Activated CD8-positive, alpha-beta T cell treated with anti-CD3 and anti-CD28 coated beads for 36 hours (primary cell): ENCODE data around the gene TRAPPC4. TPM values are rescaled to one million over a fixed set of nuclear protein-coding genes. Genes with fewer than 3 reads are reported as not detected.
A peak's percentile ranks its signal among the peaks of the same experiment; 100 is the strongest.
"Not testable (repeated sequence)": the region's sequence is repeated elsewhere in the genome, so short reads cannot be mapped to it uniquely, and the experiment has no call there.

Experiments
- ATAC-seq: fragments of 200-7000 bp; cut with Tn5 transposase; one replicate; pipeline ENCODE4 v1.10.0; 2021; ENCODE audit warnings: mild to moderate bottlenecking, moderate library complexity
- CTCF ChIA-PET: fragments of 350-600 bp; sonication (Branson Sonifier 250); formaldehyde crosslinking; loops from one replicate; lab custom pipeline; 2021; ENCODE audit warnings: antibody characterized with exemption; lab: Charles Lee
- POLR2A ChIA-PET: fragments of 350-600 bp; sonication (Branson Sonifier 250); formaldehyde crosslinking; loops from one replicate; lab custom pipeline; 2021; ENCODE audit warnings: antibody characterized with exemption; lab: Charles Lee
- DNase-seq: peaks from one replicate; pipeline ENCODE4 v3.0.0-alpha.2; 2020
- H3K27ac Mint-ChIP-seq: one replicate; pipeline ENCODE4 v1.8.0; 2021; ENCODE audit warnings: mild to moderate bottlenecking, mixed read lengths
- H3K27me3 Mint-ChIP-seq: one replicate; pipeline ENCODE4 v1.8.0; 2021; ENCODE audit warnings: mixed read lengths
- H3K36me3 Mint-ChIP-seq: one replicate; pipeline ENCODE4 v1.8.0; 2021; ENCODE audit warnings: low read depth, mixed read lengths
- H3K4me1 Mint-ChIP-seq: one replicate; pipeline ENCODE4 v1.8.0; 2021; ENCODE audit warnings: low read depth, mixed read lengths
- H3K4me3 Mint-ChIP-seq: one replicate; pipeline ENCODE4 v1.8.0; 2021; ENCODE audit warnings: mild to moderate bottlenecking, moderate library complexity, mixed read lengths
- H3K9me3 Mint-ChIP-seq: one replicate; pipeline ENCODE4 v1.8.0; 2021; ENCODE audit warnings: mixed read lengths
- CTCF ChIP-seq: fragments of 200-600 bp; IDR thresholded peaks from one replicate; pipeline ENCODE4 v1.8.0; 2022; ENCODE audit warnings: antibody characterized with exemption, mild to moderate bottlenecking
- intact Hi-C: fragments of 100-400 bp; cut with micrococcal nuclease; formaldehyde crosslinking; loops from one replicate; pipeline ENCODE4 v1.10.0; 2022
- total RNA-seq, 2 experiments: library from RNA; stranded (reverse); gene quantifications; one replicate each; pipeline ENCODE4 v1.2.3, GENCODE V29; 2021

TRAPPC4 gene
- total RNA-seq, 2 experiments from 2014 or later: 69.5 to 71.4 TPM

- Mint-ChIP-seq H3K4me3 (no peak overlapping the region), H3K27ac (no peak overlapping the region), H3K36me3 (no peaks in the 10 kb centered on the region), H3K9me3 (no peaks in the 10 kb centered on the region), H3K27me3 (peaks cover 10% of the 10 kb centered on the region), H3K4me1 (no peaks in the 10 kb centered on the region)
- no peak for DNase-seq
- CTCF ChIA-PET: interaction anchor here (0.6 to 0.9 kb wide), 2 partner anchors 19 to 893 kb away, joined by 3 read pairs; no protein-coding TSS in a partner anchor
- POLR2A ChIA-PET: interaction anchor here (0.6 kb wide), 1 partner anchor 437 kb away, joined by 3 read pairs; no protein-coding TSS in a partner anchor
- ATAC-seq: no peak
- TF ChIP-seq CTCF: no peak
- intact Hi-C loops: no loop called here
Observed at GRCh38 chr11:118975771-118976709, 42.5 kb upstream of the TRAPPC4 start.

- DNase-seq (no peak), ATAC-seq (peak; percentile 47)
- ChIA-PET CTCF (no interaction called here), POLR2A (no interaction called here)
- Mint-ChIP-seq H3K4me1 (no peaks in the 10 kb centered on the region), H3K36me3 (no peaks in the 10 kb centered on the region), H3K9me3 (no peaks in the 10 kb centered on the region), H3K4me3 (no peak overlapping the region), H3K27ac (no peak overlapping the region), H3K27me3 (peaks cover 6% of the 10 kb centered on the region)
- no peak for TF ChIP-seq CTCF
- intact Hi-C loops: no loop called here
Observed at GRCh38 chr11:118979434-118979833, 39.1 kb upstream of the TRAPPC4 start.

GRCh38 chr11:118980191-118980881, 38.2 kb upstream of the TRAPPC4 start:
- no peaks in the 10 kb centered on the region for H3K36me3 Mint-ChIP-seq
- ATAC-seq: no peak
- CTCF ChIA-PET: no interaction called here

GRCh38 chr11:118984337-118984736, 34.2 kb upstream of the TRAPPC4 start:
- H3K9me3 Mint-ChIP-seq, intact Hi-C loops, DNase-seq, H3K27ac Mint-ChIP-seq, H3K27me3 Mint-ChIP-seq, H3K4me3 Mint-ChIP-seq, H3K36me3 Mint-ChIP-seq, H3K4me1 Mint-ChIP-seq, ATAC-seq: not testable (repeated sequence)
- CTCF ChIA-PET: interaction anchor here (1.2 kb wide), 1 partner anchor 325 kb away, joined by 4 read pairs; no protein-coding TSS in a partner anchor
- POLR2A ChIA-PET: interaction anchor here (1.0 kb wide), 1 partner anchor 89 kb away, joined by 4 read pairs; no protein-coding TSS in a partner anchor

More at GRCh38 chr11:118980191-118980881, 38.2 kb upstream of the TRAPPC4 start:
- TF ChIP-seq CTCF: no peak
- H3K9me3 Mint-ChIP-seq: no peaks in the 10 kb centered on the region
- peaks cover 2% of the 10 kb centered on the region for H3K27me3 Mint-ChIP-seq
- no peak overlapping the region for H3K27ac Mint-ChIP-seq
- intact Hi-C loops: no loop called here
- DNase-seq: no peak
- POLR2A ChIA-PET: interaction anchor here (1.0 kb wide), 1 partner anchor 136 kb away, joined by 3 read pairs; no protein-coding TSS in a partner anchor
- H3K4me1 Mint-ChIP-seq: no peaks in the 10 kb centered on the region
- H3K4me3 Mint-ChIP-seq: no peak overlapping the region

- no peak for TF ChIP-seq CTCF
- no peak overlapping the region for H3K4me3 Mint-ChIP-seq
- H3K27ac Mint-ChIP-seq: no peak overlapping the region
- no peaks in the 10 kb centered on the region for H3K27me3 Mint-ChIP-seq
- no peak for DNase-seq
- no peak for ATAC-seq
- H3K36me3 Mint-ChIP-seq: no peaks in the 10 kb centered on the region
- ChIA-PET CTCF (interaction anchor here (0.6 to 1.2 kb wide), 2 partner anchors 55 to 326 kb away, joined by 3 to 4 read pairs; no protein-coding TSS in a partner anchor), POLR2A (interaction anchor here (1.0 kb wide), 2 partner anchors 12 to 90 kb away, joined by 4 read pairs; no protein-coding TSS in a partner anchor)
- H3K9me3 Mint-ChIP-seq: no peaks in the 10 kb centered on the region
- no peaks in the 10 kb centered on the region for H3K4me1 Mint-ChIP-seq
- intact Hi-C loops: no loop called here
Observed at GRCh38 chr11:118984825-118985224, 33.7 kb upstream of the TRAPPC4 start.
